ENCODE measurements around the gene RNF149.
"Not testable (repeated sequence)": the region's sequence is repeated elsewhere in the genome, so short reads cannot be mapped to it uniquely, and the experiment has no call there.

RNF149 gene, protein sequence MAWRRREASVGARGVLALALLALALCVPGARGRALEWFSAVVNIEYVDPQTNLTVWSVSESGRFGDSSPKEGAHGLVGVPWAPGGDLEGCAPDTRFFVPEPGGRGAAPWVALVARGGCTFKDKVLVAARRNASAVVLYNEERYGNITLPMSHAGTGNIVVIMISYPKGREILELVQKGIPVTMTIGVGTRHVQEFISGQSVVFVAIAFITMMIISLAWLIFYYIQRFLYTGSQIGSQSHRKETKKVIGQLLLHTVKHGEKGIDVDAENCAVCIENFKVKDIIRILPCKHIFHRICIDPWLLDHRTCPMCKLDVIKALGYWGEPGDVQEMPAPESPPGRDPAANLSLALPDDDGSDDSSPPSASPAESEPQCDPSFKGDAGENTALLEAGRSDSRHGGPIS

DNA sequence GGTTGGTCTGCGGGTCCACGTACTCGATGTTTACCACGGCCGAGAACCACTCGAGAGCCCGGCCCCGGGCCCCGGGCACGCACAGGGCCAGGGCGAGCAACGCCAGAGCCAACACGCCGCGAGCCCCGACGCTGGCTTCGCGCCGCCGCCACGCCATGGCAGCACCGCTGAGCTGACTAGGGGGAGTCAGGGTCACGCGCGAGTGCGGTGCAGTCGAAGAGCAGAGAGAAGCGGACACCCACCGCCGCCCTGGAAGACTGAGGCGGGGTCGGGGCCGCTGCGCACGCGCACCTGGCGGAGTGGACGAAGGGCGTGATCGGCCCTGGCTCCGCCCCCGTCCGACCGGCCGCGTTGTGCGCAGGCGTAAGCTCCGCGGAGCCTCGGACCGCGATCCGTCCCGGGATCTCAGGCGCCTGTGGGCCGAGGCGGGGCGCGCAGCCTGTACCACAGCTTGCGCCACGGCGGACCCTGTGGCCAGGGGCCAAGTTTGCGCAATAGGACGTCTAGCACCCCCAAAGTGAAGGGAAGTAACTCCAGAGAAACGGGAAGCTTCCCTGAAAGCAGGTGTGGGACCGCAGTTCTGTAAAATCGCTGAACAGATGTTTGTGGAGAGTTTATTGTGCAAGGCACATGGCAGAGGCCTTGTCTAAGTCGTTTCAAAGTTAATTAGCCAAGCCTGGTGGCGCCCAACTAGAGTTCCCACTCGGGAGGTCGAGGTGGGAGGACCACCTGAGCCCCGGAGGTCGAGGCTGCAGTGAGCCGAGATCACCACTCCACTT, at the start of gene RNF149:
RNF149 (minus strand) TSS at position 270 of the 779 bp plus-strand sequence; CDS start at position 157, 113 bp downstream.
- DNase-seq (ENCODE audit: low spot score) = peak; percentile 91

DNA sequence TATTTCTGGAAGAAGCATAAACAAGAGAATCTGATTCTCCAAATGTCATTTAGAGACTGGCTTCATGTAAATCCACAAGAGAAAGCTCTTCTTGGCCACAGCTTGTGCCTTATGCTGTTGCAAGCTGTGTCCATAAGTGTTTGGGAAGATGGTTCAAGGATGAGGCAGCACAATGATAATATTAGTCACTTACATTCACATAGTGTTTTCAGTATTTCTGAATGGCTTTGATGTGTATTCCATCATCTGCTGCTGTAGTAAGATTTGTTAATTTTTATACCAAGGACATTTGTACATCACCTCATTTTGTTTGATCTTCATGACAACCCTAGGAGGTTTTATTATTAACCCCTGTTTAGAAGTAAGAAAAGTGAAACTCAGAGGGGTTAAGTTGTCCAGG, 48.9 kb upstream of the RNF149 start:
- no peak for DNase-seq (ENCODE audit: low spot score)

DNA sequence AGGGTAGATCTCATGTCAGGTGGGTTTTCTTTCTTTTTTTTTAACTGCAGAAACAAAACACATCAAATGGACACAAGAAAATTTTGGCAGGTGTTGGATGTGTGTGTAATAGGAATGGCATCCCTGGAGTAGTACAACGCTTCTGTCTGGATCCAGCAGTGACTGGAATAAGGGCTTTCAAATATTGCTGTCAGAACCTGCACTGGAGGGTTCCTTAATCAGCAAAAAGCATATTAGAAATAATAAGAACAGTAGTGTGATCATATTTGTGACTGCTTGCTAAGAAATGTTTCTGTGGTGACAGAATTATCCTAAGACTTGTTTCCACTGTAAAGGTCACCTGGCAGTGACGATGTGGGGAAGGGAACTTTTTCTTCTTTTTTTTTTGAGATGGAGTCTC, 48.0 kb upstream of the RNF149 start:
- DNase-seq (ENCODE audit: low spot score) = no peak

DNA sequence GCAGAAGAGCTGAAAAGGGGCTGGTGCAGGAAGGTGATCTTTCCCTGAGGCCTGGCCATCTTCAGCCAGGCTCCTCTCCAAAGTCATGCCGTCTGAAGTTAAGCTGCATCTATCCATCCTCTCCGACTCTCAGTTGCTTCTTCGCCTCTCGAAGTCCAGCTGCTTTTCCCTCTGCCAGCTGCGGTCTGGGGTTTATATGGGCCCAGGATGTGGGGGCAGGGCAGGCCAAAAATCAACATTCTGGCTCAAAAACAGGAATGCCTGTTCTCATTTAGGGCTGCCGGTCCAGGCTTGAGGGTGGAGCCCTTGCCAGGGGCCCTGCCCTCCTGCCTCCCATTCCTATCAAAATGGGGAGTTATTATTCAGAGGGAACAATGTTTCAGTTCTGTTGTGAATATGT, 47.6 kb upstream of the RNF149 start:
- DNase-seq (ENCODE audit: low spot score) = no peak

DNA sequence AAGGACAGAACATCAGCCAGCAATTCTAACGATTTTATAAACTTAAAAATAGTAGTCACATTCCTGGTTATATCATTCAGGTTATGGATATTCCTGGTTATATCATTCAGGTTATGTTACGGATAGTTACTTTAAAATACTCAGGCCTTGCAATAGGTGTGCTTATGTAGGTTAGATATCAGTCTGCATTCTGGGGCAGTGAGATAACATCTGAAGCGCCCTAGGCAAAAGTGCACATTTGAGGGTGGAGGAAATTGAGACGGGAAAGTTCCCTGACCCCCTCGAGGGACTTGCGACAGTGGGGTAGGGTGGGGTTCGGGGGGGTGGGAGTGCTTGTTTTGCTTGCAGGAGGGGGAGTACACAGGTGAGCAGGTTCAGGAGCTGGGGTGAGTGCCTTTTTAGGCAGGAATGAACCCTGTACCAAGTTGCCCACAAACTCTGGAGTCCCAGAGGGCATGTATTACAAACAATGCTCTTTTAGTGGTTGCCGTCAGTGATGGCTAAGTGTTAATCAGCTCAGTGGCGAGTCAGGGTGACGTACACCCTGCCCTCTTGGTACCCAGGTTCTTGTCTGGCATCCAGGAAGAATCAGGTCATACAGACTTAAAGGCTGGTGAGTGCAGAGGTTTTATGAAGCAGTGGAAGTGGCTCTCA, 47.0 kb upstream of the RNF149 start:
- DNase-seq (ENCODE audit: low spot score) = no peak

DNA sequence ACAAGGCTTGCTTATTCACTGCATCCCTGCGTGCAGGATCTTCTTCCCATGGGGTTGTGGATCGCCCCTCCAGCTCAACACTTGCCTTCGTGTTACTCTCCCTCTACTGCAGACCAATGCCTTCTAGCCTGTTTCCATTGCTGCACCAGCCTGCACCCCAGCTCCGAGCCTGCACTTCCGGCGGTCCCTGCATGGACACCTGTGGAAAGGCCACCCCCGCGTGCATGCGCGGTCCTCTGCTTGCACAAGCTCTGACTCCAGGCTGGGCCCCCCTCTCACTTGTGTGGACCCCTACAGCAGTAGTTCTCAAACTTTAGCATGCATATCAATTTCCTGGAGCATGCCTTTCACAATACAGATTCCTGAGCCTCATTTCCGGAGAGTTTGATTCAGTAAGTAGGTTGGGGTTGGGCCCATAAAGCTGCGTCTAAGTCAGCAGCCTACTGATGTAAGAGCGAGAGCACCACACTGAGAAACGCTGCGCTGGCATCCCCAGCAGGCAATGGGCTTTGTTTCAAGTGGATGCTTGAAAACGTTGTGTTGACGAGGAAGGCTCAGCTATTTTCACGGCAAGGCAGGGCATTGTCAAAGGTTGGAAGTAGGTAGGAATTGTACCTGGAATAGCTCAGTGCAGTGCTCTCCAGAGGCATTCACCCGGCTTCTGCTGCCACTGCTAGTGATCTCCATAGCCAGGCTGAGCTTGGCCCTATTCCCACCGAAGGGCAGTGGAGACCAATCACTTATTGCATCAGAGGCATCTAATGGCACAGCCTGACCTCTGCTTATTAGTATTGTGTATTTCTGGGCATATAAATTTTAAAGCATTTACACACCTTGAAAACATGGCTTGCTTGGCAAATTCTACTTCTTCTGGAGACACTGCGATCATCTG, 46.2 kb upstream of the RNF149 start:
- no peak for DNase-seq (ENCODE audit: low spot score)

DNA sequence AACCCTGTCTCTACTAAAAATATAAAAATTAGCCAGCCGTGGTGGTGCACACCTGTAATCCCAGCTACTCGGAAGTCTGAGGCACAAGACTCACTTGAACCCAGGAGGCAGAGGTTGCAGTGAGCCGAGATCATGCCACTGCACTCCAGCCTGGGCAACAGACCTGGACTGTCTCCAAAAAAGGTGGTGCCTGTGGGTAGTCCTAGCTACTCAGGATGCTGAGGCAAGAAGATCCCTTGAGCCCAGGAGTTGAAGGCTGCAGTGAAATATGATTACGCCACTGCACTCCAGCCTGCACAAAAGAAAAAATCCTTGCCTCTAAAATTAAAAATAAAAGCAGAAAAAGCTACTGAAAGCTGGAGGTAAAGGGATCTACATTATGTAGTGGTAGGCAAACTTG, 44.1 kb upstream of the RNF149 start:
- DNase-seq (ENCODE audit: low spot score) = not testable (repeated sequence)

DNA sequence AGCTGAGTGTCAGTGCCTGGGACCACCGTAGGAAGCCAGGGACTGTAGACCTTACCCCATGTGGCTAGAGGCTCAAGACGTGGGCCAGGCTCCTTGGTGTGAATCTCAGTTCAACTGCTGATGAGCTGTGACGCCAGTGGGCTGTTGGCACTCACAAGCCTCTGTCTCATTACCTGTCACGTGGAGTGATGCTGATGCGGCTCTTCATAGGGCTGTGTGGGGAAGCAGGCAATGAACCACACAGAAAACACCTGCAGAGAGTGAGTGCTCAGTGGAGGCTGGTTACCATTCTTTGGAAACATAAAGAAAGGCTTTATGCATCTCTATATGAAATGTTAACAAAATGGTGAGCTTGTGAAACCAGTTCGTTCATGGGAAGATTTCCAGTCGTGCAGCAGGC, 42.7 kb upstream of the RNF149 start:
- DNase-seq (ENCODE audit: low spot score) = no peak

DNA sequence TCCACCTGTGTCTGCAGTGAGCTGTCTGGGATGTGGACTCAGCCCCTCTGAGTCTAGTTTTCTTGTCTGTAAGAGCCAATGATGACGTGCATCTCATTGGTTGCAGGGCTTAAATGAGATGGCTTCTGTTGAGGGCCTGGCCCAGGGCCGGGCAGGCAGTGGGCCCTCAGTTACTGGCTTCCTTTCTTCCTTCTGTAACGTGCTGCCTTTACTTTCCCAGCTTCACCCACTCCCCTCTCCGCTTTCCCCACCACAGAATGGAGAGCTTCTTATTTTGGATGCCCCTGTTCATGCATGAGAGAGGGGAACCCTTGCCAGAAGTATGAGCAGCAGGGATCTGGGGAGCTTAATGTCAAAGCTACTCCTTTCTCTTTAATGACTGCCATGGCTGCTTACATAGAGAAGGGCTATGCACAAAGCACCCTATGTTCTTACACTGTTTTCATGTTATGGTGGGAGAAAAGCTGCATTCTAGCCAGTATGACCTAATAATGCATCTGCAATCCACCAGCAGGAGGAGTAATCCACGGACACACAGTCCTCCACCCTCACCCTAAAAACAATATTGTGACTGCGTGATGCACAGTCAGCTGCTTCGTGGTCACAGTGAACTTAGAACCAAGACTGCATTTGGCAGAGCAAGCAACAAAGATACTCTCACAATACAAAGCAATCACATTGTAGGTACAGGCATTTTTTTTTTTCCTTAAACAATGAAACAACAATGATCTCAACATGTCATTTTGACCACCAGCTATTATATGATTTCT, 41.6 kb upstream of the RNF149 start:
- DNase-seq (ENCODE audit: low spot score) = peak; percentile 13

DNA sequence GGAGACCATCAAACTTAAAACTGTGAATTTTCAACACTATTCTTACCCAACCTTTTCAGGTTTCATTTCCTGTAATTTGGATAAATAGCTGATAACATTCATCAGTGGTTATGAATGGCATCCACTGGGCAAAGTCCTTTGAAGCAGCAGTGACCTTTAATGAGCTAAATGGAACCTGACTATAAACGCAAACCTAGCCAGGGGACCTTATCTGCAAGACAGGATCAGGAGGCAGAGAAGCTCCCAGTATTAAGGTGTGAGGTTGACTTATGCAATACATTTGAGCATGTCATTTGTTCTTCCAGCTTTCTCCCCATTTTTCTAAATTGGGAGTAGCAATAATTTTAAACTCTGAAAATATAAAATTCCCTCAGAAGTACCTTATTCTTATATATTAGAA, 40.4 kb upstream of the RNF149 start:
- no peak for DNase-seq (ENCODE audit: low spot score)

DNA sequence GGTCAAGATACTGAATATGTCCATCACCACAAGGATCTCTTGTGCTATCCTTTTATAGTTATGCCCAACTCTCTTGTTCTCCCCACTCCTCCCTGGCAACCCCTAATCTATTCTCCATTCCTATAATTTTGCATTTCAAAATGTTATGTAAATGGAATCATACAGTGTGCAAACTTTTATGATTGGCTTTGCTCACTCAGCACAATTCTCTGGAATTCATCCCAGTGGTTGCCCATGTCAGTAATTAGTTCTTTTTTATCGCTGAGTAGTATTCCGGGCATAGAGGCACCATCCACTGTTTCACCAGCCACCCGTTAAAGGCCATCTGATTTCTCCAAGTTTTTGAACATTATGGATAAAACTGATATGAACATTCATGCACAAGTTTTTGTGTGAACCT, 38.4 kb upstream of the RNF149 start:
- no peak for DNase-seq (ENCODE audit: low spot score)

DNA sequence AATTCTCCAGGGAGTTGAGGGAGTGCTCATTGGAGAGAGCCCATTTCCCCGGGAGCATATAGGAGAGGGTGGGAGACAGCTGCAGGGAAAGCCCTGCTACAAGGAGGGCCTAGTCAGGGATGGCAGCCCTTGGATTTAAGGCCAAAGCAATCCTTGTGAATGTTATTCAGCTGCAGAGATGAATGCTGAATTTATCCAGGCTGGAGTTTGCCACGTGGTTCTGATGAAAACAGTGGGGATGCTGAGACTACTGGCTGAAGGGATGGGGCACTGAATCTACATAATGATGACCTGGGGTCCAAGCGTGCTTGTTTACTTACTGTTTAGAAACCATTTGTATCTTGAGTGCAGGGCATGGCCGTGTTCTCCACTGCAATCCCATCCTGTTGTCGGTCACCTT, 35.6 kb upstream of the RNF149 start:
- DNase-seq (ENCODE audit: low spot score) = no peak

DNA sequence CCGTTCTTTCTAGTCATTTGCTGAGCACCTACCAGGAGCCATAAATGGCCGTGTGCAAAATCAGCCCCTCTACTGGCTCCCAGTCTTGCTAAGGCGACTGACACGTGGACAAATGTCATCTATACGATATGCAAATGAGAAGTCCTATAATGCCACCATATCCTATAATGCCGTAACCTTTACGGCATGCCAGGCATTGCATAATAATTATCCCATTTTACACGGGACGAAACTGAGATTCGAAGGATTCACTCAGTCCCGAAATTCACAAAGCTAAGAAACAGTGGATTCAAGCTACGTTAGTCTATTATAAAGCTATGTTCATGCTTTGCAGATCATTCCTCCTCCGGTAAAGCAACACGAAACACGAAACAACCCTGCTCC, 34.1 kb upstream of the RNF149 start:
- DNase-seq (ENCODE audit: low spot score) = no peak

DNA sequence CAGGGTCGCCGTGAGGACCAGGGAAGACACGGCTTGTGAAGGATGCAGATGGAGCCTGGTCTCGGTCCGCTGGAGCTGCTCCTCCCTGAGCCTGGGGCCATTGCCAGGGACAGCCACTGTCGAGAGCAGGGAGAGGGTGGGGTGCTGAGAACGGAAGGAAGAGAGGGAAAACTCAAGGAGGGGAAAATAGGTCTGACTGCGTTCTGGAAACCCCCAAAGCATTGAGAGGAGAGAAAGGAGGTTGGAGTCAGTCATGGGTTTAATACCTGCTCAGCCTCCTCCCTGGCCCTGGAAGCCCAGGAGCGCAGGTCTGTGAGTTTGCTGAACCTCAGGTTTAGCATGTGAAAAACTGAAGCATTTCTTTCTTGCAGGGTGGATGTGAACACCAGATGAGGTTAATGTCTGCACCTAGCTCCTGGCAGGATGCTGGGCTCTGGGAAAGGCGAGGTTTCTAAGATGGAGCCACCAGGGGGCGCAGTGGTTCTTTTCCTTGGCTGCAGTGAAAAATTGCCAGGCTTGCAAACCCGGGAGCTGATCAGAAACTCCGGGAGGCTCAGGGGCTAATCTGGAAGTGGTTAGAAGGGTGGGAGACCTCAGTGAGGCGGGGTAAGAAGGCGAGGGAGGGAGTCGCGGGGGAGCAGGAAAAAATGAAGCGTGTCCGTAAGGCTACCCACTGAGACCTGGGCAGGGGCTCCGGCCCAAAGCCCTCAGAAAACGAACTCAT, 33.6 kb upstream of the RNF149 start:
- peak; percentile 58 for DNase-seq (ENCODE audit: low spot score)

DNA sequence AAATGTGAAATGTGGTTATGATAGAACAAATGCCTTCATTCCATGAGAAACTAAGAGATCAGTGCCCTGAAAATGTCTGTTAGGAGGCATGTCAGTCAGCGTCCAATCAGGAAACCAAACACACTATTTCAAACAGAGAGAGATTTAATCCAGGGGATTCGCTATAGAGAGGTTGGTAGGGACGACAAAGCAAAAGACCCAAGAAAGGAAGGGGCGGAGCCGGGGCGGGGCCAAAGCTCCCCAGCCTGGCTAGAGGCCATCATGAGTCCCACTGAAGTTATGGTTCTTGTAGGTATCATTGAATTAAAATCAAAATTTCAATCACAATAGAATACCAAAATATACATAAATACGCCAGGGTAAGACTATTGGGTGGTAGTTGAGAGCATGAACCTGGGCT, 32.9 kb upstream of the RNF149 start:
- peak; percentile 25 for DNase-seq (ENCODE audit: low spot score)

DNA sequence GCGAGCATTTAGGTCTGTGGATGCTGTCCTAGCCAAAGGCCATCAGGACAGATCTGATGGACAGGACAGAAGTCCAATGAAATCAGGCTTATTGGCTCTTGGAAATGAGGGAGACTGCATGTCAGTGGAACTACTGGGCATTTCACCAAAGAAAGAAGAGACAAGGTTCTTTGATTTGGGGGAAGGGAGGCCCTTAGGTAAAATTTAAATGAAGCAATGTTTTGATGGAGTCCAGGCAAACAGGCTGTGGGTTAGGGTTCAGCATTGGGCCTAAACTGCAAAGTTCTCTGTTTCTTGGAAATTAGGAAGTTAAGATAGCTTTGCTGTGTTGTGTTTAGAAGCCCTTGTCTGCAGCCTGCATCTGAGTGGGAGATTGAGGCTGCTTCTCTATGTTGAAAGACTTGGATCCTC, 31.6 kb upstream of the RNF149 start:
- no peak for DNase-seq (ENCODE audit: low spot score)

DNA sequence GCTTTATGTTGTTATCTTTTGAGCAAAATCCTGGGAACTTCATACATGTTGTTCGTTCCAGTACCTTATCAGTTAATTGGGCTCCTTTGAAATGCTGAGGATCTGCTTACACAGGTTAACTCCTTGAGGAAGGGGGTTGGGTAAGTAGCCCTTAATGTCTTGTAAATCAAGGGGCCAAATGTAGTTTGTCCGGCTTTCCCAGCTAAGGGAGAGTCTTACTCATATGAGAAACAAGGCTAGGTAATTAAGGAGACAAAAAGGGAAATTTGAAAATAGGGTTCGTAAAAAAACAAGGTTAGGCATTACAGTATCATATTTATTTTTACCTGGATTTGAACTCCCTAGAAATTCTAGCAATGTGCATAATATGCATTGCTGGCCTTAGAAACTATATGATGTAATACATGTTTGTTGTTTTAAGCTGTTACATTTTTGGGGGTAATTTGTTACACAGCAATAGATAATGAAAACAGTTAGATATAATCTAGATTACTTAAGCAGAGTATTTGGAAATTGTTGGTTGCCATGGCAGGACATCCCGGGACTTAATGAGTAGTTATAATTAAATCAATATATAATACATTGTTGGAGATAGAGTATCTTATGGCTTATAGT, 30.9 kb upstream of the RNF149 start:
- no peak for DNase-seq (ENCODE audit: low spot score)

DNA sequence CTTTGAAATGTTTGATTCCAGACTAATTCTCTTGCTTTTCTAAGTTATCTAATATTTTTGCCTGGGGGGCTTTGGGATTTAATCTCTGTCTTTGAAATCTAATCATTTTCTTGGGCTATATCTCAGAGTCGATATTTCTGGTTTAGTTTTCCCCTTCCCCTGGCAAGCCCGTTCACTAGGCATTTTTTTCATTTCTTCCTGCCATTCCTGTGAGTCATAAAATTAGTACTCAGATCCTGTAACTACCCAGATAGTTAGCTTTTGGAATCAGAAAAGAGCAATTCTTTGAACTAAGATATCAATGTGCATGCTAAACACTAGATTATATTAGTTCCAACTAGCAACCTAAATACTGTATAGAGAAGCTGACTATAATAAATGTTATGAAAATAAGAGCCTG, 29.4 kb upstream of the RNF149 start:
- DNase-seq (ENCODE audit: low spot score) = no peak

DNA sequence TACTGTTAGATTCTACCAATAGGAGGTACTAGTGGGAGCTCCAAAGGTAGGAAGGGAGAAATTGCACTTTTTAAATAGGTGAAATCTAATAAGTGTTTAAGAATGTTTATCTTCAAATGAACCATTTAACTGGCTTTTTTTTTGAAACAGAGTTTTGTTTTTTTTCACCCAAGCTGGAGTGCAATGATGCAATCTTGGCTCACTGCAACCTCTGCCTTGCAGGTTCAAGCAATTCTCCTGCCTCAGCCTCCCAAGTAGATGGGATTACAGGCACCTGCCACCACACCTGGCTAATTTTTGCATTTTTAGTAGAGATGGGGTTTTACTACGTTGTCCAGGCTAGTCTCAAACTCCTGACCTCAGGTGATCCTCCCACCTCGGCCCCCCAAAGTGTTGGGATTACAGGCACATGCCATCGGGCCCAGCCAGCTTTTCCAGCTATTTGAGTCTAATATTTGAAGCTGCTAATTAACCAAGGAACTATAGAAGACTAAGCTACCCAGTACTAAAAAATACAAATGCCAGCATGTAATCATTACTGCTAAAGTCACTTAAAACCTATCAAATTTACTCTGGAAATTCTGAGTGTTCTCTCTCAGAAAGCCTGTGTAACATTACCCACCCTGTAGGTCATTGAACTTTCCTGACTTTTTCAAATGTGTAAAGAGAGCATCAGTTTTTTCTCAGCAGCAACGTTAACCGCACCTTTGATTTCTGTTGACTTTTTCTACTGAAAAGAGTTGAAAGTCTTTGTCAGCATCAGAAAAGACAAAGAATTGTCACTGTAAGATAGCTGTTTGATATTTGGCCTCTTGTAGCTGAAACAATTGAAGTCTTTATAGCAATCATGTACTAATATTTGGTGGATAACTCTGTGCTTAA, 24.6 kb upstream of the RNF149 start:
- no peak for DNase-seq (ENCODE audit: low spot score)
